Measurements from ENCODE around the gene MLPH.

Gene MLPH

DNA sequence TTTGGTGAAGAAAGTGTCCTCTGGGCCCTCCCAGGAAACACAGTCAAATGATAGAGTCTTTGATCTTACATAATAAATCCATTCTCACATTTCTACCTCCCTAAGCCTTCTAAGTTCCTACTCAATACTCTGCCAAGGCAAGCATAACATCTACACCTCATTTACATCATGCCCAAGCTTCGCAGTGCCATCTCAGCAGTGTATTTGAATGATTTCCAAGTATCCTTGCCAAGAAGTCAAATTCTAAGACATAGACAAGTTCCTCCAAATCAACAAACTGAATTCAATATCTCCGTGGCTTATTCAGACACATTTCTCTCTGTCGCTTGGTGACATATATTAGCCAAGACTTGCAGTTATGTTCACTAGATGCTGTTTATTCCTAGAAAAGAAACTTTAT lies 8.1 kb upstream of the MLPH start:
- DNase-seq (ENCODE audit: low read depth in 2 of 2, low spot score in 1 of 2) = no peak

DNA sequence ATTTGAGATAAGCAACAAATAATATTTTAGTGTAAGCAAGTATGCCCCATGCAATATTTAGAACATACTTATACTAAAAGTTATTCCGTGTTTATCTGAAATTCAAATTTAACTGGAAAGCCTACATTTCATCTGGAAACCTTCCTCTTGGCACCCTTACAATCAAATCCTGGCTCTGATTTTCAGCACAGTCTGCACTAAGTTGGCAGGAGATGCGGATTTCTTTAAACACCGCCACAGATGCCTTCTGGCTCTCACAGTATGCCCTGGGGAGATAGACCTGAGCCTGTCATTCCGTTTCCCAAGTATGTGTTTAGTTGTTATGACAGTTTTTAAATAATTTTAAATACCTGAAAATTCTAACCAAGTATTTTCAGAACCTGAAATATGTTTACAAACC lies 7.3 kb upstream of the MLPH start:
- no peak for DNase-seq (ENCODE audit: low read depth in 2 of 2, low spot score in 1 of 2)

DNA sequence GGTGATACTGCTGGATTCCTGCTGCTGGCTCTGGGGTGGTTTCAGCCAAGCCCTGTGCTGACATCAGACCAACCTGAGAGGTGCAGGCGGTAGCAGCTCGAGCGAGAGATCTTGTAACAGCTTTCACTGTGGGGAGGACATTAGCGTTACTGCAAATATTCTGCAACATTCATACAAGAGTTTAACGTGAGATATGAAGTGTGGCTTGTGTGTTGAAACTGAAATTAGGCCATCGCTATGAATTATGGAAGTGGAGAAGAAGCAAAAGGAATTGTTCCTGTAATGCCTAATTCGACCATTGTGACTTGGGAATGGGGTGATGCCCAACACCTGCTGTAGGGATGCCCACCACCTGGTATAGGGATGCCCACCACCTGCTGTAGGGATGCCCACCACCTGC lies 6.5 kb upstream of the MLPH start:
- DNase-seq (ENCODE audit: low read depth in 2 of 2, low spot score in 1 of 2) = no peak

DNA sequence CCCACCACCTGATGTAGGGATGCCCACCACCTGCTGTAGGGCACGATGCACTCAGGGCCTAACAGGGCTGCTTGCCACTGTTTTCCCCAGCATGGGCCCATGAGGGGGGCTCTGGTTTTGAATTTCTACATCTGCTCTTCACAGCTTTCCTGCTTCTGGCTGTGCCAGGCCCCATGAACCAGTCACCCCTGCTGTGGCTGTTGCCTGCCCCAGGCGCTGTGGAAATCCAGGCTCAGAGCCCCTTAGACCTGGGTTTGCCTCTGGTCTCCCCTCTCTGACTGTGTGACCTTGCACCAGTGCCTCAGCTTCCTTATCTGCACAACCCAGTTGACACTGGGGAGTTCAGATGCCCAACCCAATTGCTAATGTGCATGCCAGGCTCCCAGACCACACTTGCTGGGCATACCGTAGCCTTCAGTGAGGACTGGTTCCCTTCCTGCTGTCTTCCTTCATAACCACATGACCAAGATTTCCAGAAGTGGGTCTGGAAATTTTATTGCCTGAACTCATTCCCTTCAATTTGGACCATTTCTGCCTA lies 6.0 kb upstream of the MLPH start:
- DNase-seq (ENCODE audit: low read depth in 2 of 2, low spot score in 1 of 2) = no peak

DNA sequence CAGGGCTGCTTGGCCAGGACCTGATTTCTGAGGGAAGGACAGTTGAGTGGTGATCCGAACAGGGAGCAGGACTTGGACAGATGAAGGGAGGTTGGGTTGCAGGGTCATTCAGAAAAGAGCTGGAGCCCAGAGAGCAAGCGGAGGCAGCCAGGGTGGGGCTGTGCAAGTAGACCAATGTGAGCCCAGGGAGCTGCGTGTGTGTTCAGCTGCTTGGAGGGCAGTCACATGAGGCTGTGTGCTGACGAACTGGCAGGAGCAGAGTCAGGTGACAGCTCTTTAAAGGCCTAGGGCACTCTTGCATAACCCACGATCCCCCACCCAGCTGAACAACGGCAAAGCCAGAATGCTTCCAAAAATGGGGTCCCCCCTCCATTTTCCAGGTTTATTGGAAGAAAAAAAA lies 4.6 kb upstream of the MLPH start:
- DNase-seq (ENCODE audit: low read depth in 2 of 2, low spot score in 1 of 2) = no peak

DNA sequence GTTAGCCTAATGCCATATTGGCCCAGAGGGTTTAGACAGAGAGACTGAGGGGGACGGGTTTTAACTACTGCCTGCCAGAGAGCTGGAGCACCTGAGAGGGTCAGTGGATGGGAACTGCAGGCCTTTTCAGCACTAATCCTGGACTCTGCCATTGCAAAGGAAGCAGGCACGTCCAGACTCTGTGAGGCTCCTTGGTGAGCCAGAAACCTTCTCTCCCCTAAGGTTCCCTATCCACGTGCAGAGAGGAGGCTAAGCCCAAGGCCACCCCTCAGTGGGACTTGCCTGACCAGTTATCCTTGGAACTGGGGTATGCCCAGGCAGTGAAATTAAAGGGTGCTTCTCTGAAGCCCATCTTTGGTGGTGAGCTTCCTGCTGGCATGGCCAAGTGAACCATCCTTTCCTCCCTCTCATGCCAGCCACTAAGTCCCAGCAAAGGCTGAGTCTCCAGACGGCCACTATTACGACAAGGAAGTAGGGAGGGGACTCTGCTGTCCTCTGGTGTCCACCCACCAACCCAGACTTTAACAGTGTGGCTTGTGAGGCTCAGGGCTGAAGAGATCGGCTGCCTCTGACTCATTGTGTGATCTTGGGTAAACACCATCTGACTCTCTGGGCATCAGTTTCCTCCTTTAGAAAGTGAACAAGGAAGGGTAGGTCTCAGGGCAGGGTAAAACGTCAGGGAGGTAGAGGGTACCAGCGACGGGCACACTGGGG lies 3.9 kb upstream of the MLPH start:
- DNase-seq (ENCODE audit: low read depth in 2 of 2, low spot score in 1 of 2) = no peak

DNA sequence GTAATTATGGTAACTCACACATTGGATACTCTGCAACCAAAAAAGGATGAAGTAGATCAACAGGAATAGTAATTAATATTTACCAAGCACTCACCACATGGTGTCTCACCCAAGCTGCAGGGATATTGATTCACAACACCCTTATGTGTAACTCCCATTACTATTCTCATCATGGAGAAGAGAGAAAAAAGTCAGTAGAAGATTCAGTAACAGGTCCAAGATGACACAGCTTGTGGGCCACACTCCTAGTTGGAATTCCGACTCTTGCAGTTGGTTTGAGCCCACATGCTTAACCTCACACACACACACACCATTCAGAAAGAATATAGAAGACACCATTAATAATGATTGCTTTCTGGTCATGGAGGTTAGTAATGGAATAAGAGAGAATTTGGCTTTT lies 1.7 kb upstream of the MLPH start:
- DNase-seq (ENCODE audit: low read depth in 2 of 2, low spot score in 1 of 2) = no peak

DNA sequence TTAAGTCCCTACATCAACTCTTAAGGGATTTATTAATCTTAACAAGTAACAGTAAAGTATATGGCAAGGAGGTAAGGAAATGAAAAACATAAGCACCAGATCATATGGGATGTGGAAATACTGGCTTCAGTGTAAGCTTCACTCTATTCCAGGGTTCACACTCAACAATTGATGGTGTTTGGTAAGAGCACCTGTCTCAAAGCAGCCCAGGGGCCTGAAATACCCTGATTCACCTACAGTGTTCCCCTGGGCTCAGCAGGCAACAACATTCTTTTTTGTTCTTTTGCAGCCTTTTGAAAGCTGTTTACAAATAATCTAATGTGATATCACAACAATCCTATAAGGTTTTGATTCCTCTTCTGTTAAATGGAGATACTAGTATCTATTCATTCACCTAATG lies 1.2 kb upstream of the MLPH start:
- DNase-seq (ENCODE audit: low read depth in 2 of 2, low spot score in 1 of 2) = no peak

DNA sequence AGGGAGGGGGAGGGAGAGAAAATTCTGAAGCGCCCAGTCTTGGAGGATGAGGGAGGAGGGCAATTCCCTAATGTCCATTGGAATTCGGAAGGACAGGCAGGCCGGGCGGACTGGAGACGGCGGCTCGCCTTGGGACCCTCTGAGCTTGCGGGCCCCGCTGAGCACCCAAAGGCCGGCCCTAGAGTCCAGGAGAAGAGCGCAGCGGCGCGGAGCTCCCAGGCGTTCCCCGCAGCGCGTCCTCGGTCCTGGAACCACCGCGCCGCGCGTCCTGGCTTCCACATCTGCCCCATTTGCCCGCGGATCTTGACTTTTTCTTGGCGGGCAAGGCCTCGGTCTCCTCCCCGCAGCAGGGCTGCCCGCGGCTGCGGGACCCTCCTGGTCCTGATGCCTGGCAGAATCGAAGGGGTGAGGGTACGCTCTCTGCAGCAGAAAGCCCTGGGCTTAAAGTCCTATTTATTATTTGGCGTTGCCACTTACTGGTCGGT lies 675 bp upstream of the MLPH start:
- DNase-seq (ENCODE audit: low read depth in 2 of 2, low spot score in 1 of 2) = no peak

DNA sequence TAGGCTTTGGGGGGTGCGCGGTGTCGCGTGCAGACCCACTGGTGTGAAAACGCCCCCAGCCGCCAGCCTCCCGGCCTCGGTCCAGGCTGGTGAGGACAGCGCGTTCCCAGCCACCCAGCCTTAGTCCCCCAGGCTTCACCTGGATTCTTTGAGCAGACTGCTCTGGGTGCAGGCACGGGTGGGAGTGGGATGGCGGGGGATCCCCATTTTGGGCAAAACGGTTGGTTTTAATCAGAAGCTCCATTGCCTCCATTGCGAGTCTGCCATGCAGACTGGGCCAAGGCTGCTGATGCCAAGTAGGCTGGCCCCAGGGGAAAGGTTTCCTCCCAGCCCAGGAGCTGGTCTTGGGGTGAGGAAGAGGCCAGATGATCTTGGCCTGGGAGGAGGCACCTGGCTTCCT lies 445 bp downstream of the MLPH start:
- no peak for DNase-seq (ENCODE audit: low read depth in 2 of 2, low spot score in 1 of 2)

DNA sequence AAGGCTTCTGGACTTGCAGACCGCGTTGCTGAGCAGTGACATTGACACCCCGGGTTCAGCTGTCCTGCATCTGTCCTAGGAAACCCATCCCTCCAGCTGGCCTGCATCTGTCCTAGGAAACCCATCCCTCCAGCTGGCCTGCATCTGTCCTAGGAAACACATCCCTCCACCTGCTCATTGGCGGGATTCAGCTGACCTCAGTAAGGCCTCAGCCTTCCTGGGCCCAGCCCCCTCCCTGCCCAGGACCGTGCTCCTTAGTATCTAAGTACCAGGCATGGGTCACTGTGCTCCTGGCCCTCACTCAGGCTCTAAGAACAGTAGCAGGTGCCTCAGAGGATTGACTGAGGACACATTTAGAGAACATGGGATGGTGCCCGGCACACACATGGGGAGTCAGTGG lies 1.2 kb downstream of the MLPH start:
- no peak for DNase-seq (ENCODE audit: low read depth in 2 of 2, low spot score in 1 of 2)

DNA sequence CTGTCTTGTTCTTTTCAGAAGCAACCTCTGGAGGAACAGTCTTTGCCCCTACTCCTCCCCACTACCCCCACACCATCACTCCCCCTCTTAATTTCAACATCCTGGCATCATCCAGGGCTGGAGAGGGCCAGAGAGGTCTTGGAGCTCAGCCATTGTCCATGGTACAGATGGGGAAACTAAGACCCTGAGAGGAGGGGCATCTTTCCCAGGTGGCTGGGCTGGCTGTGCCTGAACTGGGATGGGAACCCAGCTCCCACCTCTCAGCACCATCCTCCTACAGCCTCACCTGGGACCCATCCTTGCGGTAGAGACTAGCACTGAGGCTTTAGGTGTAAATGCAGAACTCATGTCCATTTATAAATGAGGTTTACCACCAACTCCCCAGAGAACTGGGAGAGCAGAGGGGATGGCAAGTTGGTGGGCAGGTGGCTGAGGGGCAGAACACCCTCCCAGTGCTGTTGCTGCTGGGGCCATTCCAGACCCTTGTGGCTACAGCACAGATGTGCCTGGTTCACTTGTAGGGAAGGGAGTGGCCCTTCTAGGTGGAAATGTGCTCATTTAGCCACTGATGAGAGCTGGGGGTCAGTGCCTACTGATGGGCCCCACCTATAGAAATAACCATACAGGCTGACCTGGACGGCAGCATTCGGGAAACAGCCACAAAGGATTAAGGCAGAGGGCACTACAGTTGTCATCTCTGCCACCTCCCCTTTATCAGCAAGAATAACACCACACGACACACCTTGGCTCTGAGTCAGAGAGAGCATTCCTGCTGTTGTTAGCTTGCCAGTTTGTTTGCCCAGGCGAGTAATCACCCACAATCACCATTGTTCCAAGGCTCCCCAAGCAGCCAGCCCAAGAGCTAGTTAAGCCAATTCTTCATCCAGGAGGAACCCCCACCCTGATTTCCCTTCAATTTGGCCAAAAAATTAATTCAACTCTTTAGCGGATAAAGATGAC lies 2.1 kb downstream of the MLPH start:
- no peak for DNase-seq (ENCODE audit: low read depth in 2 of 2, low spot score in 1 of 2)

DNA sequence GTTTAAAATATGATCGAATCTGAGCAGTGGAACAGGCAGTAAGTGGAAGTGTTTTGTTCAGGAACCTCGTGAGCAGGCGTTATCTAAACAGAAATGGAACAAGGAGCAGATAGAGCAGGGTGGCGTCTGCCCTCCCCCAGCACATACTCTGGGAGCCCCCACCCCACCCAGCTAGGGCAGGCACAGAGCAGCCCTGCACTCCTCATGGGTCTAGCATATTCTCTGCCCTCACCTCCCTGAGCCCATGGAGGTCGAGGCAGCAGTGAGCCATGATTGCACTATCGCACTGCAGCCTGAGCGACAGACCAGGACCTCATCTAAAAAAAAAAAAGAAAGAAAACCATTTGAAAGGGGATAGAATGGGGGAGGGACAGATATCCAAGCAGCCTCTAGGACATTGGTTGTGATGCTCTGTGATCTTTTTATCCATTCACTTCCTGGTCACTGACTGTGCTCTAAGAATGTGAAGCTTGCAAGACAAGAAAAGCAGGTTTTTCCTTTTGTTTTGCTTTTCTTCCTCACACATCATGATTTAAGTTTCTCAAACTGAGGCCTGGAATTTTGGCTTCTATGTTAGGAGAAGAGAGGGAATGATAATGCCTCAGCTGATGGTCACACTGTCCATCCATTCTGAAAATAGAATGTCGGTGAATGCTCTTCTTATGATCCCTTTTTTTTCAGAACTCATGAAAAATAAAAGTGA lies 3.1 kb downstream of the MLPH start:
- DNase-seq (ENCODE audit: low read depth in 2 of 2, low spot score in 1 of 2) = no peak

DNA sequence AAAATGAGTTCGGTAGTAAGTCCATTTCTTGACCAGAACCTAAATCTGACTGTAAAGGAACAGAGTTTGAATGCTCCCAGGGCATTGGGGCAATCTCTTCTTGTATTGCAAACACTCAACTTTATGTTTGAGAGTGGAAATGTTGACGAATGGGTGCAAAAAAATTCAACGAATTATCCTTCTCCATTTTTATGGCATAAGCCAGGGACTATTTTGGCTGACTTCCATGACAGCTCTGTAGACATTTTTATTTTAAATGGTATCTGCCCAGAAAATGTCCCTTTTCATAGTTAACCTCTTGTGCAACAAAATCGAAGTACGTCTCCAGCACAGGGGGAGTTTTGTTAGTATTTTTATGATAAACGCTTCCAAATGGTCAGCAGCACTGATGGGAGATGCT lies 3.7 kb downstream of the MLPH start:
- no peak for DNase-seq (ENCODE audit: low read depth in 2 of 2, low spot score in 1 of 2)

DNA sequence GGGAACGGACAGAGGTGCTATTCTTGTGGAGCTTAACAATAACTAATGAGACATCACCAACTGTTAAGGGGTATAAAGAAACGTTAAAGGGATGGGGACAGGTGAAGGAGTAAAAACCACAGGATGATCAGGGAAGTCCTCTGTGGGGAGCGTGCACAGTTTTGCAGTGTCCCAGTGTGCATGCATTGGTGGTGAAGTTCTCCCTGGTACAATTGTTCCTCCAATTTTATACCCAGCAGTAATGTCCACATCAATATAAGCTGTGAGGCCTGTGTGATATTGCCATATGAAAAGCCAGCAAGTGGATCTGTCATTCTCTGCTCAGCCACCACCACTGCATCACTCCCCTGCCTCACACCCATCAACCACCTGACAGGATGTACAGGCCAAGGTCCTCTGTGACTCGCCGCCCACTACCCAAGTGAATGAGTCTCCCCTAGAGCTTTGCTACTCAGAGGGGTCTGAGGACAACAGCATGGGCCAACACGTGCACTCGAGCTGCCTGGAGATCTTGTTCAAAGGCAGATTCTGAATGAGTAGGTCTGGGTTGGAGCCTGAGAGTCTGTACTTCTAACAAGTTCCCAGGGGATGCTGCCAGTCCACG lies 4.6 kb downstream of the MLPH start:
- DNase-seq (ENCODE audit: low read depth in 2 of 2, low spot score in 1 of 2) = no peak

DNA sequence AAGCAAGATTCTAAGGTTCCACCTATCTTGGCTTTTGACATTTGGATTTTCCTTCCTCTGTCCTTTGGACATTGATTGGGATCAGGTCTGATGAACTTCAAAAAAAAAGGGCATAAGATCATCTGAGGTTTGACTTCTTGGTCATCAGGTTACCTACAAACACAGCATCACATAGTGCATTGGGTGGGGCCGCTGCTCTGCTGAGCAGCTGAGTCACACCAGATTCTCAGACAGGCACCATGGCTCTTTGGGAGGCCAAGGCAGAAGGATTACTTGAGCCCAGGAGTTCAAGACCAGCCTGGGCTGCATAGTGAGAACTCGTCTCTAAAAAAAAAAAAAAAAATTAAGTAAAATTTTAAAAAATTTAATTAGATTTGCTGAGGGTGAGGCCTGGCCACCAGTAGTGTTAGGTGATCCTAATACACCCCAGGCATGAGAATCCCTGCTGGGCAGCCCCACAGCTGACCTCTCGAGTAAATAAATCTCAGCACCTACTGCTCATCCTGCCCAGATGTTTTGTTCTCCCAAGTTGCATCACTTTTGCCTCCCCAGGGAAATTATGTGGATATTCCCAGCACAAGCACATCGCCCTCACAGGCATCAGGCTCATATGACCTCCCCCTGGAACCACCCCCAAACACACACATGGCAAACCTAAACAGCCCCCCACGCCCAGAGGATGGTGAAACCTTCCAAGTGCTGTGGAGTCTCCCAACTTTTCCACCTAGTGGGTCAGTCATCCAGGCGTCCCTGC lies 5.3 kb downstream of the MLPH start:
- DNase-seq (ENCODE audit: low read depth in 2 of 2, low spot score in 1 of 2) = no peak

DNA sequence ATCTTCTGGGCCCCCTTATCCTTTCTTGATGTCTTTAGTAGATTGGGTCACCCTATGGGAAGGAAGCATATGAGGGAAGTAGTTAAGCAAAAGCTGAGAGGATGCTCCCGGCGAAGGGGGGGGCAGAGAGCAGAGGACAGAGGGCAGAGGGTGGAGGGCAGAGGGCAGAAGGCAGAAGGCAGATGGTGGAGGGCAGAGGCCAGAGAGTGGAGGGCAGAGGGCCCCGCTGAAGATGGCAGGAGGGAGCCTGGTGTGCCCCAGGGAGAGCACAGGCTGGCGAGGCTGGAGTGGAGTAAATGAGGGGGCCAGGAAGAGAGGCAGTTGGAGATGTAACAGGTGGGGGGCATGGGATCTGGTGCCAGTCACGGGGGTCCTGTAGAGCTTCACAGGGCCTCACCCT lies 7.0 kb downstream of the MLPH start:
- DNase-seq (ENCODE audit: low read depth in 2 of 2, low spot score in 1 of 2) = no peak

DNA sequence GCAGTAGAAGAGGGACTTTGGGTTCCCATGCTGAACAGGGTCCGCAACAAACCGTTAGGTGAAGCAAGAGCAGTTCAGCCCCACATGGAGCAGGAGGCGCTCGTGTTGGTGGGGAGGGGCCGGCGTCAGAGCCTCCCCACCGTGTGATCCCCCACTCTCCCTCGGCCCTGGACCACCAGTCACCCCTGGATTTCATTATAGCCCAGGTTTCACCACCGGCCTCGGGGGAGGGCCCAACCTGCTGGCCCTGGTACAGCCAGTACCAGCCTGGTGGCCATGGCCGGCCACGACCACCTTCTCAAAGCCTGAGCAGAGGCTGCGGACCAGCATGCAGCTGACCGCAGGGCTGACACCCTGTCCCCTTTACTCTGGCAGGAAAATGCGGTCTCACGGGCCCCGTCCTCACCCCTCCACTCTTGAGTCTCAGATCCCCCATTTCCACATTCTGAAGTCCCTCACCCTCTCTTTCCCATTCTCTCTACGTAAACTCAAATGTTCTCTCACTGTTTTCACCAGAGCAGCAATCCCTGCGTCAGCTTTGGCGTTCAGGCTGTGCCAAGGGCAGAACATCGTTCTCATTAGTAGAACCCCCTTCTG lies 8.6 kb downstream of the MLPH start:
- no peak for DNase-seq (ENCODE audit: low read depth in 2 of 2, low spot score in 1 of 2)

DNA sequence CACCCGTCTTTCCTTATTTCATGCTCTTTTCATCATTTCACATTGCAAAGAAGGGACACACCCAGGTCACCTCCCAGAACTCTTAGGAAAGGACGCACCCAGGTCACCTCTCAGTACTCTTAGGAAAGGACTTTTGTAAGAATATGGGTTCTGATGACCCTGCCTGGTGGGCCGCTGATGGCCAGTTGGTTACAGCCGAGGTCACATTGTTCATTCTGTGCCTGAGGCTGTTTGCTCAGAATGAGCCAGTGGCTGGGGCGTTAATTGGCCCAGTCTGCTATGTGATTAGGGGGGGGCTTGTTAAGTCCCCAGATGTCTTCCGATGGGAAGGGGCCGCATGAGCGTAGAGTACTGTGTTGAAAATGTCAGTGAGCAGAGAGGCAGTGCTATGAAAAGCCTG lies 9.4 kb downstream of the MLPH start:
- DNase-seq (ENCODE audit: low read depth in 2 of 2, low spot score in 1 of 2) = no peak
